ENCODE data around the gene EGFLAM.

EGFLAM gene

GRCh38 chr5:38265546-38266179 lies 7.3 kb downstream of the EGFLAM start:
- DNase-seq (ENCODE audit: low read depth) = peak; percentile 21

GRCh38 chr5:38267372-38267771 lies 9.0 kb downstream of the EGFLAM start:
- DNase-seq (ENCODE audit: low read depth) = no peak

GRCh38 chr5:38273626-38274025 lies 15.3 kb downstream of the EGFLAM start:
- no peak for DNase-seq (ENCODE audit: low read depth)

- DNase-seq (ENCODE audit: low read depth) = no peak
Measured at GRCh38 chr5:38274370-38274769, 16.0 kb downstream of the EGFLAM start.

- DNase-seq (ENCODE audit: low read depth) = no peak
Measured at GRCh38 chr5:38284384-38284783, 26.0 kb downstream of the EGFLAM start.

- no peak for DNase-seq (ENCODE audit: low read depth)
Measured at GRCh38 chr5:38285226-38285625, 26.9 kb downstream of the EGFLAM start.

- no peak for DNase-seq (ENCODE audit: low read depth)
Measured at GRCh38 chr5:38286002-38286401, 27.6 kb downstream of the EGFLAM start.

GRCh38 chr5:38287124-38287523 lies 28.8 kb downstream of the EGFLAM start:
- DNase-seq (ENCODE audit: low read depth) = no peak

GRCh38 chr5:38289457-38289856 lies 31.1 kb downstream of the EGFLAM start:
- no peak for DNase-seq (ENCODE audit: low read depth)

- DNase-seq (ENCODE audit: low read depth) = no peak
Measured at GRCh38 chr5:38290028-38290653, 31.8 kb downstream of the EGFLAM start.

- DNase-seq (ENCODE audit: low read depth) = no peak
Measured at GRCh38 chr5:38291355-38291754, 33.0 kb downstream of the EGFLAM start.

GRCh38 chr5:38292228-38292627 lies 33.9 kb downstream of the EGFLAM start:
- DNase-seq (ENCODE audit: low read depth) = no peak

GRCh38 chr5:38295751-38296150 lies 37.4 kb downstream of the EGFLAM start:
- no peak for DNase-seq (ENCODE audit: low read depth)

GRCh38 chr5:38297830-38298608 lies 39.7 kb downstream of the EGFLAM start:
- no peak for DNase-seq (ENCODE audit: low read depth)

GRCh38 chr5:38299585-38299984 lies 41.2 kb downstream of the EGFLAM start:
- DNase-seq (ENCODE audit: low read depth) = no peak

- no peak for DNase-seq (ENCODE audit: low read depth)
Measured at GRCh38 chr5:38305148-38305547, 46.8 kb downstream of the EGFLAM start.

- DNase-seq (ENCODE audit: low read depth) = no peak
Measured at GRCh38 chr5:38307845-38308244, 49.5 kb downstream of the EGFLAM start.

GRCh38 chr5:38316544-38317224 lies 58.3 kb downstream of the EGFLAM start:
- DNase-seq (ENCODE audit: low read depth) = peak; percentile 24

GRCh38 chr5:38317868-38318267 lies 59.5 kb downstream of the EGFLAM start:
- DNase-seq (ENCODE audit: low read depth) = no peak

GRCh38 chr5:38319491-38319890 lies 61.1 kb downstream of the EGFLAM start:
- no peak for DNase-seq (ENCODE audit: low read depth)

GRCh38 chr5:38321978-38322377 lies 63.6 kb downstream of the EGFLAM start:
- DNase-seq (ENCODE audit: low read depth) = no peak

GRCh38 chr5:38323645-38324295 lies 65.4 kb downstream of the EGFLAM start:
- DNase-seq (ENCODE audit: low read depth) = peak; percentile 67

Data from stromal cell of bone marrow (primary cell).